CD14-positive monocyte (primary cell): ENCODE data around the gene PFDN1. TPM values are rescaled to one million over a fixed set of nuclear protein-coding genes. Genes with fewer than 3 reads are reported as not detected.
A peak's percentile ranks its signal among the peaks of the same experiment; 100 is the strongest.

ENCODE experiments used
- DNase-seq, 3 donors: peaks; one replicate each; pipeline ENCODE4 v3.0.0-alpha.2; 2011 to 2022
- H2AFZ ChIP-seq: 2 replicates; pipeline ENCODE4 v1.6.0; 2012; ENCODE audit warnings: mild to moderate bottlenecking, low read depth, low read length, inconsistent platforms; ENCODE audit not compliant: insufficient read depth, poor library complexity, severe bottlenecking
- H3K27ac ChIP-seq, 2 donors: 1 replicate in 1 of 2; 2 replicates in 1 of 2; pipeline ENCODE4 v1.5.1; 2012 to 2013; ENCODE audit warnings: low read length in 2 of 2, control low read depth in 1 of 2, inconsistent platforms in 1 of 2, low read depth in 1 of 2, mild to moderate bottlenecking in 1 of 2
- H3K27me3 ChIP-seq, 2 donors: one replicate each; pipeline versions ENCODE4 v1.6.0 to v1.6.1; 2011 to 2013; ENCODE audit warnings: low read length in 2 of 2; ENCODE audit not compliant: control insufficient read depth in 2 of 2, insufficient read depth in 2 of 2
- H3K36me3 ChIP-seq, 2 donors: replicated peaks in 1 of 2; 1 replicate in 1 of 2; 2 replicates in 1 of 2; pipeline versions ENCODE4 v1.5.1 to v1.6.1; 2012 to 2013; ENCODE audit warnings: low read length in 2 of 2, control low read depth in 1 of 2, inconsistent platforms in 1 of 2, mild to moderate bottlenecking in 1 of 2; ENCODE audit not compliant: insufficient read depth in 2 of 2, control insufficient read depth in 1 of 2
- H3K4me1 ChIP-seq, 2 donors: 1 replicate in 1 of 2; 2 replicates in 1 of 2; pipeline versions ENCODE4 v1.5.1 to v1.6.1; 2012 to 2013; ENCODE audit warnings: low read length in 2 of 2, control low read depth in 1 of 2, inconsistent platforms in 1 of 2, mild to moderate bottlenecking in 1 of 2, moderate library complexity in 1 of 2; ENCODE audit not compliant: insufficient read depth in 2 of 2, control insufficient read depth in 1 of 2
- H3K4me2 ChIP-seq: replicated peaks from 2 replicates; pipeline ENCODE3; 2012; ENCODE audit warnings: low read length, moderate library complexity, mild to moderate bottlenecking; ENCODE audit not compliant: poor library complexity, severe bottlenecking; ENCODE audit errors: extremely low read depth
- H3K4me3 ChIP-seq, 3 experiments: fragments of 200-600 bp in 1 of 3; sonication (generic) in 1 of 3; replicated peaks in 1 of 3; 1 replicate in 2 of 3; 2 replicates in 1 of 3; pipeline ENCODE4 v1.5.1; 2011 to 2013; ENCODE audit warnings: low read length in 3 of 3, mild to moderate bottlenecking in 3 of 3, control low read depth in 2 of 3, low read depth in 2 of 3, inconsistent platforms in 1 of 3, moderate library complexity in 1 of 3
- H3K79me2 ChIP-seq: 2 replicates; pipeline ENCODE4 v1.6.0; 2012; ENCODE audit warnings: mild to moderate bottlenecking, control low read depth, inconsistent platforms, low read length, moderate library complexity; ENCODE audit not compliant: insufficient read depth
- H3K9ac ChIP-seq: 2 replicates; pipeline ENCODE4 v1.6.0; 2017; ENCODE audit warnings: low read length, mild to moderate bottlenecking; ENCODE audit not compliant: insufficient read depth, poor library complexity, severe bottlenecking
- H3K9me3 ChIP-seq, 2 donors: replicated peaks in 1 of 2; 1 replicate in 1 of 2; 2 replicates in 1 of 2; pipeline versions ENCODE4 v1.5.1 to v1.6.1; 2012 to 2013; ENCODE audit warnings: low read length in 2 of 2, control low read depth in 1 of 2; ENCODE audit not compliant: control insufficient read depth in 1 of 2, insufficient read depth in 1 of 2
- H4K20me1 ChIP-seq: 2 replicates; pipeline ENCODE4 v1.6.0; 2012; ENCODE audit warnings: mild to moderate bottlenecking, low read length, control low read depth, moderate library complexity; ENCODE audit not compliant: insufficient read depth
- H3K27ac Mint-ChIP-seq, 7 donors: one replicate each; pipeline ENCODE4 v1.8.0; 2020; ENCODE audit warnings: mild to moderate bottlenecking in 7 of 7, mixed read lengths in 7 of 7, moderate library complexity in 6 of 7, inconsistent platforms in 2 of 7
- H3K27me3 Mint-ChIP-seq, 3 donors: one replicate each; pipeline ENCODE4 v1.8.0; 2021 to 2022; ENCODE audit warnings: low read depth in 3 of 3, mild to moderate bottlenecking in 3 of 3, mixed read lengths in 3 of 3, moderate library complexity in 3 of 3, inconsistent platforms in 1 of 3
- H3K36me3 Mint-ChIP-seq, 2 donors: one replicate each; pipeline ENCODE4 v1.8.0; 2020; ENCODE audit warnings: mixed read lengths in 2 of 2, inconsistent platforms in 1 of 2, mild to moderate bottlenecking in 1 of 2
- H3K4me1 Mint-ChIP-seq: one replicate; pipeline ENCODE4 v1.8.0; 2020; ENCODE audit warnings: mild to moderate bottlenecking, mixed read lengths
- H3K4me3 Mint-ChIP-seq, 2 donors: one replicate each; pipeline ENCODE4 v1.8.0; 2020; ENCODE audit warnings: mild to moderate bottlenecking in 2 of 2, mixed read lengths in 2 of 2, moderate library complexity in 1 of 2
- H3K9me3 Mint-ChIP-seq, 7 donors: one replicate each; pipeline ENCODE4 v1.8.0; 2020 to 2022; ENCODE audit warnings: mixed read lengths in 7 of 7, mild to moderate bottlenecking in 6 of 7, moderate library complexity in 6 of 7, inconsistent platforms in 2 of 7
- WGBS: methylation state at CpG from one replicate; pipeline ENCODE4 v1.1.5; 2013; ENCODE audit warnings: missing lambda C conversion rate; ENCODE audit not compliant: insufficient coverage; 5-methylcytosine and 5-hydroxymethylcytosine counted together
- intact Hi-C, 2 donors: fragments of 100-400 bp; cut with micrococcal nuclease; formaldehyde crosslinking; loops; one replicate each; pipeline versions ENCODE4 v1.15.0 to v1.15.1; 2023
- polyA plus RNA-seq, 3 donors: library from polyadenylated mRNA; depleted of rRNA in 1 of 3; unstranded in 2 of 3; stranded (reverse) in 1 of 3; fragments of 300-500 nt in 2 of 3; fragments of >200 nt in 1 of 3; fragmentation: Illumina TruSeq in 2 of 3; gene quantifications; 1 replicate in 2 of 3; 2 replicates in 1 of 3; pipeline ENCODE4 v1.2.3, GENCODE V29; 2012 to 2021
- TF ChIP-seq, protein P1 (sequence below): fragments of 200-600 bp; IDR thresholded peaks from one replicate; pipeline ENCODE4 v1.8.0; 2022; ENCODE audit warnings: antibody characterized with exemption, mild to moderate bottlenecking

Gene PFDN1
- polyA plus RNA-seq, 3 donors, result 44.7 to 105 (median 82.2) TPM

DNA sequence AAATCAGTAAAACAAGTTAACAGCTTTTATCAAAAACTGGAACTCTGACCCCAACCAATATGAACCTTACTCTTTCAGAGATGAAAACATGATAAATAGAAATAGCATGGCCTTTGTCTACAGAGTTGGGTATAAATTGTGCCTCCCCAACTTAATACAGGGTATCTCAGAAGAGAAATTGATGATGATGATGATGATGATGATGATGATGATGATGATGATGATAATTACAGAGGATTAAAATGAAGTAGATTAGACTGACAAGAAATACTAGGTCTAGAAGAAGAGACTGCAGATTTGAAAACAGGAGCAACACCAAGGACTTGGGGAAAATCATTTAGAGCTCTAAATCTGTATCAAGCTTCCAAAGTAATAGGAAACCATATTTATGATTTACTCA, 27.1 kb downstream of the PFDN1 start:
- Histone ChIP-seq H3K27me3 (no peaks in the 10 kb centered on the region), H3K9me3 (no peaks in the 10 kb centered on the region), H3K4me2 (peak overlapping the region; percentile 4), H3K27ac (peak overlapping the region in 1 of 2 donors; percentile 94), H3K9ac (no peak overlapping the region), H2AFZ (no peak overlapping the region), H3K4me1 (peaks cover 36 to 42% of the 10 kb centered on the region in 2 donors), H3K4me3 (no peak overlapping the region), H3K79me2 (peaks cover 48% of the 10 kb centered on the region), H3K36me3 (peaks cover 0 to 4% of the 10 kb centered on the region in 2 donors), H4K20me1 (no peaks in the 10 kb centered on the region)
- Mint-ChIP-seq H3K36me3 (peaks cover 23 to 28% of the 10 kb centered on the region in 2 donors), H3K27ac (peak overlapping the region in 4 of 7 donors; percentile 25 to 96 (median 94)), H3K4me1 (peaks cover 46% of the 10 kb centered on the region), H3K27me3 (no peaks in the 10 kb centered on the region), H3K4me3 (no peak overlapping the region), H3K9me3 (peaks cover 0 to 6% (median 3%) of the 10 kb centered on the region in 7 donors)
- DNase-seq, result no peak
- intact Hi-C loops, result no loop called here
- TF ChIP-seq, protein P1, sequence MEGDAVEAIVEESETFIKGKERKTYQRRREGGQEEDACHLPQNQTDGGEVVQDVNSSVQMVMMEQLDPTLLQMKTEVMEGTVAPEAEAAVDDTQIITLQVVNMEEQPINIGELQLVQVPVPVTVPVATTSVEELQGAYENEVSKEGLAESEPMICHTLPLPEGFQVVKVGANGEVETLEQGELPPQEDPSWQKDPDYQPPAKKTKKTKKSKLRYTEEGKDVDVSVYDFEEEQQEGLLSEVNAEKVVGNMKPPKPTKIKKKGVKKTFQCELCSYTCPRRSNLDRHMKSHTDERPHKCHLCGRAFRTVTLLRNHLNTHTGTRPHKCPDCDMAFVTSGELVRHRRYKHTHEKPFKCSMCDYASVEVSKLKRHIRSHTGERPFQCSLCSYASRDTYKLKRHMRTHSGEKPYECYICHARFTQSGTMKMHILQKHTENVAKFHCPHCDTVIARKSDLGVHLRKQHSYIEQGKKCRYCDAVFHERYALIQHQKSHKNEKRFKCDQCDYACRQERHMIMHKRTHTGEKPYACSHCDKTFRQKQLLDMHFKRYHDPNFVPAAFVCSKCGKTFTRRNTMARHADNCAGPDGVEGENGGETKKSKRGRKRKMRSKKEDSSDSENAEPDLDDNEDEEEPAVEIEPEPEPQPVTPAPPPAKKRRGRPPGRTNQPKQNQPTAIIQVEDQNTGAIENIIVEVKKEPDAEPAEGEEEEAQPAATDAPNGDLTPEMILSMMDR, result no peak

DNA sequence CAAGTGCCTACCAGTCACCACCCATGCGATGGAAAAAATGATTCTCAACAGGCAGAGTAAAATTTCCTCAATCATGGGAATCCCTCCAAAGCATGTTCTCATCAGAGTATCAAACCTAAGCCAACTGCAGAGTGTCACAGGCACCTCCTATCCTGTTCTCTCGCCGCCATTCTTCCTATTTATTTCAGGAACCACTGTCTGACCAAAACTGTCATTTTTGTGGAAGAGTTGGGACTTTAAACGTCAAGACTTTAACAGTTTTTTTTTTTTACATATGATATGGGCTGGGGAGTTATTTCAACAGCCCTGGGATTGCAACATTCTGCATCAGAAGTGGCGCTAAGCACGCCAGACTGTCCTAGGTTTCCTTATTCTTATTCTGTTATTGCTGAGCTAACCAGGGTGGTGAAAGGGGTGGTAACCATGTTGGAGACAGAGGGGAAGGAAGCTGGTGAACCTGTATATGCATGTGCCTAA, 29.5 kb downstream of the PFDN1 start:
- peak; percentile 92 to 98 (median 96) for DNase-seq
- H3K4me1 ChIP-seq, result peaks cover 36 to 46% of the 10 kb centered on the region in 2 donors

More for the DNA sequence above, 29.5 kb downstream of the PFDN1 start:
- Mint-ChIP-seq H3K27ac (peak overlapping the region; percentile 96 to 99 (median 97)), H3K9me3 (peaks cover 0 to 10% (median 4%) of the 10 kb centered on the region in 7 donors), H3K27me3 (no peaks in the 10 kb centered on the region), H3K36me3 (peaks cover 17 to 22% of the 10 kb centered on the region in 2 donors), H3K4me1 (peaks cover 44% of the 10 kb centered on the region), H3K4me3 (peak overlapping the region in 1 of 2 donors; percentile 59)
- Histone ChIP-seq H3K27me3 (no peaks in the 10 kb centered on the region), H3K4me3 (peak overlapping the region in 2 of 3 experiments; percentile 9 to 25), H3K27ac (peak overlapping the region; percentile 77 to 94), H2AFZ (no peak overlapping the region), H3K9ac (peak overlapping the region; percentile 45), H3K79me2 (peaks cover 50% of the 10 kb centered on the region), H3K9me3 (no peaks in the 10 kb centered on the region), H3K4me2 (peak overlapping the region; percentile 20), H4K20me1 (no peaks in the 10 kb centered on the region), H3K36me3 (no peaks in the 10 kb centered on the region)
- TF ChIP-seq, protein P1, result no peak
- intact Hi-C loops, result loop anchor here in 1 of 2 donors (5.0 kb wide), 1 partner anchor 39 kb away; no protein-coding TSS in a partner anchor
- WGBS, result 29% methylated on average over 1 of the region's 6 CpGs
